NK-92 (cell line): ENCODE results near the gene USP17L30.
"Not testable (repeated sequence)": the region's sequence is repeated elsewhere in the genome, so short reads cannot be mapped to it uniquely, and the experiment has no call there.

ENCODE experiments used
- DNase-seq: peaks from one replicate; lab custom pipeline; 2025; ENCODE audit not compliant: unreplicated experiment; lab: John Stamatoyannopoulos, UW

USP17L30 gene

GRCh38 chr4:9362829-9363228, at the start of gene USP17L30:
Gene USP17L30 (plus strand): TSS chr4:9363129. CDS start chr4:9363129, 0 bp downstream.
- DNase-seq = not testable (repeated sequence)

- DNase-seq = not testable (repeated sequence)
Measured at GRCh38 chr4:9324191-9324590, 38.7 kb upstream of the USP17L30 start.

- not testable (repeated sequence) for DNase-seq
Measured at GRCh38 chr4:9324865-9325264, 38.1 kb upstream of the USP17L30 start, which contains the start of gene USP17L24. Gene USP17L24 (plus strand): TSS chr4:9325165. CDS start chr4:9325165, 0 bp downstream.

GRCh38 chr4:9329611-9330010, 33.3 kb upstream of the USP17L30 start, which contains the start of gene USP17L25:
Gene USP17L25 (plus strand): TSS chr4:9329911. CDS start chr4:9329911, 0 bp downstream.
- not testable (repeated sequence) for DNase-seq

GRCh38 chr4:9334358-9334757, 28.6 kb upstream of the USP17L30 start, which contains the start of gene USP17L26:
Gene USP17L26 (plus strand): TSS chr4:9334658. CDS start chr4:9334658, 0 bp downstream.
- DNase-seq = not testable (repeated sequence)

- not testable (repeated sequence) for DNase-seq
Measured at GRCh38 chr4:9339103-9339502, 23.8 kb upstream of the USP17L30 start, which contains the start of gene USP17L5. Gene USP17L5 (plus strand): TSS chr4:9339403. CDS start chr4:9339403, 0 bp downstream.

- not testable (repeated sequence) for DNase-seq
Measured at GRCh38 chr4:9343848-9344247, 19.1 kb upstream of the USP17L30 start, which contains the start of gene USP17L27. Gene USP17L27 (plus strand): TSS chr4:9344148. CDS start chr4:9344148, 0 bp downstream.

- not testable (repeated sequence) for DNase-seq
Measured at GRCh38 chr4:9348593-9348992, 14.3 kb upstream of the USP17L30 start, which contains the start of gene USP17L28. Gene USP17L28 (plus strand): TSS chr4:9348893. CDS start chr4:9348893, 0 bp downstream.

GRCh38 chr4:9350866-9351265, 12.1 kb upstream of the USP17L30 start:
- not testable (repeated sequence) for DNase-seq

GRCh38 chr4:9353338-9353737, 9.6 kb upstream of the USP17L30 start, which contains the start of gene USP17L29:
Gene USP17L29 (plus strand): TSS chr4:9353638. CDS start chr4:9353638, 0 bp downstream.
- not testable (repeated sequence) for DNase-seq

GRCh38 chr4:9379881-9380280, 17.0 kb downstream of the USP17L30 start:
- not testable (repeated sequence) for DNase-seq

GRCh38 chr4:9381012-9381534, 18.1 kb downstream of the USP17L30 start:
- not testable (repeated sequence) for DNase-seq

- no peak for DNase-seq
Measured at GRCh38 chr4:9384126-9384525, 21.2 kb downstream of the USP17L30 start.

- DNase-seq = not testable (repeated sequence)
Measured at GRCh38 chr4:9389001-9389400, 26.1 kb downstream of the USP17L30 start.

- DNase-seq = not testable (repeated sequence)
Measured at GRCh38 chr4:9405774-9406173, 42.8 kb downstream of the USP17L30 start.

- DNase-seq = not testable (repeated sequence)
Measured at GRCh38 chr4:9406491-9406890, 43.6 kb downstream of the USP17L30 start.

GRCh38 chr4:9409793-9410192, 46.9 kb downstream of the USP17L30 start:
- no peak for DNase-seq
